Measurements from ENCODE around the gene SYNPO2.

GRCh38 chr4:118964891-118965411, 76.3 kb downstream of the SYNPO2 start:
- TF ChIP-seq ZNF530 (CRISPR knock-in tag; IDR thresholded peaks at IDR 0.05; ENCODE audit: low read depth) (no peak), ZMAT3 (CRISPR knock-in tag; conservative IDR thresholded peaks at IDR 0.05) (no peak), ZNF740 (CRISPR knock-in tag; IDR thresholded peaks at IDR 0.05) (no peak), ZNF770 (CRISPR knock-in tag; IDR thresholded peaks at IDR 0.05) (no peak), ZNF180 (CRISPR knock-in tag; IDR thresholded peaks at IDR 0.05; ENCODE audit: borderline replicate concordance, low read depth) (no peak)

All from HepG2 (cell line).